HG02623 (cell line): ENCODE data around the gene SCD5.
"Not testable (repeated sequence)": the region's sequence is repeated elsewhere in the genome, so short reads cannot be mapped to it uniquely, and the experiment has no call there.

Experiments used
- ATAC-seq: cut with Tn5 transposase; IDR thresholded peaks from one replicate; pipeline ENCODE4 v1.9.1; 2021; ENCODE audit warnings: moderate library complexity; ENCODE audit not compliant: unreplicated experiment

SCD5 gene

DNA sequence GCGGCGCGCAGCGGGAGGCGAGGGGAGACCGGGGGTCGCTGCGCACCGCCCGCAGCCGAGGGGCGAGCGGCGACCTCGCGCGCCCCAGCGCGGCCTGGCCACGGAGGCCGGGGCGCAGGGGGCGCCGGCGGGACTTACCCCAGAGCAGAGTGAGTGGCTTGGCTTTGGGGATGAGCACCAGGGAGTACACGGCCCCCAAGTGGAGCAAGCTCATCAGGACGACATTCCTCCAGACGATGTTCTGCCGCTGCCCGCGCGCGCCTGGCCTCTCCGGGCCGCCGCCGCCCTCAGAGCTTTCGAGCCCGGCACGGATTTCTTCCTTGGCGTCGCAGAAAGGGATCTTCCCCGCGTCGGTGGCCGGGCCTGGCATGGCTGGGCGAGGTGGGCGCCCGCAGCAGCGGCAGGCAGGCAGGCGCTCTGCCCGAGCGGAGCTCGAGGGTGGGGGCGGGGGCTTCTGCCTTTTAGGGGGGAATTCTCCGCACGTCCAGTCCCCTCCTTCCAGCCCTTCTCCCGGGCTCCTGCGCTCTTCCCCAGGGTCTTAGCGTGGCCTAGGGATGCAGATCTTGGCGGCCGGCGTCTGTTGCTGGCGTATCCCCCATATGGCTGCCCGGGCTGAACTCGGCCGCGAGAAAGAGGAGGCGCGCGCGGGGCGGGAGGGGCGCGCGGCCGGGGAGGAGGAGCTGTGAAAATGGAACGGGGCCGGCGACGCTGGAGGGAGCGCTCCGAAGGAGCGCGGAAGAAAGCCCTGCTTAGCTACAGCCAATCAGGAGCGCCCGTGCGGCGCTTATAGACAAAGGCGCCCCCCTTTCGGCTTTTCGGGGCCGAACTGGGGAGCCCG lies at the start of gene SCD5:
Gene SCD5 (minus strand): TSS at position 629 of the 838 bp plus-strand sequence. CDS start 259 bp downstream, at position 370.
- peak; percentile 89 for ATAC-seq

DNA sequence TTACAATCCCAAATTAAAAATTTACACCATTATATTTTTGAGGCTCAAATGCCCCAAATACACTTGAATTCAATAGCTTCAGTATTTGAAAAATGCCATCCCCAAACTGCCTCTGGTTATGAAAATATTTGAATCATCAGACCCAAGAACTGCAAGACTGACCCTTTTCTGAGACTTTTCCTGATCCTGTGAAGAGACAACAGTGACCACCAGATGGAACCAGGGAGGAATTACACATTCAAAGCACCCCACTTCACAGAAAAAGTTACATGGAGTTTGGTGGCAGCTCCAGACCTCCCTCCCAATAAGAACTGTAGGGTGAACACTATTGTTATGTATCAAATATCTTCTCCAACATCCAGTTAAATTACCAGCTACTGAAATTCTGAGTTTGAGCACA lies 44.0 kb upstream of the SCD5 start:
- ATAC-seq: no peak

DNA sequence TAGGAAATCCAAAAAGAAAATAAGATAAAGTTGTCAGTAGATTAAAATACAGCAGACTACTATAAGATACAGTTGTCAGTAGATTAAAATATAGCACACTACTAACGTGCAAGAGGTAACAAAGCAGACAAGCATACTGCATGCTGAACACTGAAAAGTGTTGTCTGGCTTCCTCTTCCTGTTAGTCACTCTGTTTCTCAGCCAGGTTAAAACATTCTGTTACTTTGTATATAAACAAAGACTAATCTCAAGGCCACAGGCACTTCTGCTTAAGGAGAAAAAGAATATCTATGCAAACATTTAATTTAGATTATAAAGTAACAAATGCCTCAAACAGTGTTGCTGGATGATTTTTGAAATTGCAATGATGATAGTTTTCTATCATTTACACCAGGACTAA lies 41.0 kb upstream of the SCD5 start:
- no peak for ATAC-seq

DNA sequence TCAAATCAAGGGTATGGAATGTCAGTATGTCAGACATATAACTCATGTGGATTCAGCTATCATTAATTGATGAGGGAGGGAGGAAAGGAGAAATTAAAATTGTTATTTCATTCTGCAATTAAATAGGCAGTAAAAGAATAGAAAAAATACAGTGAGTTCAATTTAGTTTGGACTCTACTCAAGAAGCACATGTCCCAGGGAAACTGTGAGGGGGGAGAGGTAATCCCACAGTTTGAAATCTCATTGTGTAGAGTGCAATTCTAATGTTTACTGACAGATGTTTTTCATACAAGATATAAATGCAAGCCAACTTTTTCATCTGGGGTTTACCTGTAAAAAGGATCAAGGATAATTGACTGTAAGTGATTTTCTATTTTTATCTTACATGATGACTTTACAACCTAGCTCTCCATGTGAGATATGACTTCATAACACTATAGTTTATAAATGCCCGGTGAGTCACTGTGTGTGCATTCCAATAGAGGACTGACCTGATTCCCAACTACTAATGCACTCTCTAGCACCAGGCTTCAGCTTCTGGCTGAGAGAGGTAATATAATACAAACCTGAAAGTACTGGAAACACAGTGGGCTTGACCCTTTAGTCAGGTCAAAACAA lies 35.2 kb upstream of the SCD5 start:
- no peak for ATAC-seq

DNA sequence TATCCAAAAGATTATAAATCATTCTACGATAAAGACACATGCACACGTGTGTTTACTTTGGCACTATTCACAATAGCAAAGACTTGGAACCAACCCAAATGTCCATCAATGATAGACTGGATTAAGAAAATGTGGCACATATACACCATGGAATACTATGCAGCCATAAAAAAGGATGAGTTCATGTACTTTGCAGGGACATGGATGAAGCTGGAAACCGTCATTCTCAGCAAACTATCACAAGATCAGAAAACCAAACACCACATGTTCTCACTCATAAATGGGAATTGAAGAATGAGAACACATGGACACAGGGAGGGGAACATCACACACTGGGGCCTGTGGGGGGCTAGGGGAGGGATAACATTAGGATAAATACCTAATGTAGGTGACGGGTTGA lies 34.5 kb upstream of the SCD5 start:
- ATAC-seq: not testable (repeated sequence)

DNA sequence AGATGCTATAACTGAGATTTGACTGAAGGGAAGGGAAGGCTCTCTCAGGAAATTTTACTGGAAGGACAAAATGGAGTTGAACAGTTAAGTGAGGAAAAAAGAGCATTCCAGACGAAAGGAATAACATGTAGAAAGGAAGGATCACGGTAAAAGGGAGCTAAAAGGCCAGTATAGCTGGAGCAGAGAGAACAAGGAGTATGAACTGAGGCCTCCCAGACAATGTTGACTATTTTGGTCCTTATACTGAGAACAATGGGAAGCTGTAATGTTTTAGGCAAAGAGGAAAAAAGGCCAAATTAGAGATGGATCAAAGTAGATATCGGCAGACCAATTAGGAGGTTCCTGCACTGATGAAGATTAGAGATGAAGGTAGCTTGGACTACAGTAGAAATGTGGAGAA lies 26.8 kb upstream of the SCD5 start:
- ATAC-seq: no peak

DNA sequence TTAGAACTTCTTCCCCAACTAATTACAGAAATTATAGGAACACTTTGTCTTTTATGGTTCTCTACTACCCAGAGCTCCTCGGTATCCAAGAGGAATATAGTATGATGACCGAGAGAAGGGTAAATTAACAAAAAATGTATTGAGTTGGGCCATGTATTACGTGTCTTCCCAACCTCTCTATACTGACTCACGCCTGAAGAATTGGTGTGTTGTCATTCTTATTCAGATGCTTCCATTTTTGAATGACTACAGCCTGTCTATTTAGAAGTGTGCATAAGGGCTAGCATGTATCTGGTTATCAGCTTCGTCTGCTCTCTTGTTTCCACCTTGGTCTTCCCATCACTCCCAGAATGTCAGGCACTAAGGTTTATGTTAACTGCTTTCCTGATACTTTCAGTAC lies 24.5 kb upstream of the SCD5 start:
- ATAC-seq: no peak

DNA sequence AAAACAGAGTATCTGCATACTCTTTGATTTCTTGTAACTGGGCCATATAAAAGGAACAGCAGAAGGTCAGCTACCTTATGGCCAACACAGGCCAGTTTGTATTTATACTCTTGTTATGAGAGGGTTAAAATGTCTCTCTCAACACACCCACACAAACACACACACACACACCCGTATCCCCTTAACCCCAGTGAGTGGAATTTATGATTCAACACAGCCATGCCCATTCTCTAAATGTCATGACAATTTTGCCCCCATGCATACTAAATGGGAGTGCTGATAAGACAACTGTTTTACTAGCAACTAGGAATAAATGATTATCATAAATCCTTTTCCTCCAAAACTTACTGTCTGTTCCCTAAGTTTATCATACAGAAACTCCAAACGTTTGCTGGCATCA lies 22.1 kb upstream of the SCD5 start:
- ATAC-seq: no peak

DNA sequence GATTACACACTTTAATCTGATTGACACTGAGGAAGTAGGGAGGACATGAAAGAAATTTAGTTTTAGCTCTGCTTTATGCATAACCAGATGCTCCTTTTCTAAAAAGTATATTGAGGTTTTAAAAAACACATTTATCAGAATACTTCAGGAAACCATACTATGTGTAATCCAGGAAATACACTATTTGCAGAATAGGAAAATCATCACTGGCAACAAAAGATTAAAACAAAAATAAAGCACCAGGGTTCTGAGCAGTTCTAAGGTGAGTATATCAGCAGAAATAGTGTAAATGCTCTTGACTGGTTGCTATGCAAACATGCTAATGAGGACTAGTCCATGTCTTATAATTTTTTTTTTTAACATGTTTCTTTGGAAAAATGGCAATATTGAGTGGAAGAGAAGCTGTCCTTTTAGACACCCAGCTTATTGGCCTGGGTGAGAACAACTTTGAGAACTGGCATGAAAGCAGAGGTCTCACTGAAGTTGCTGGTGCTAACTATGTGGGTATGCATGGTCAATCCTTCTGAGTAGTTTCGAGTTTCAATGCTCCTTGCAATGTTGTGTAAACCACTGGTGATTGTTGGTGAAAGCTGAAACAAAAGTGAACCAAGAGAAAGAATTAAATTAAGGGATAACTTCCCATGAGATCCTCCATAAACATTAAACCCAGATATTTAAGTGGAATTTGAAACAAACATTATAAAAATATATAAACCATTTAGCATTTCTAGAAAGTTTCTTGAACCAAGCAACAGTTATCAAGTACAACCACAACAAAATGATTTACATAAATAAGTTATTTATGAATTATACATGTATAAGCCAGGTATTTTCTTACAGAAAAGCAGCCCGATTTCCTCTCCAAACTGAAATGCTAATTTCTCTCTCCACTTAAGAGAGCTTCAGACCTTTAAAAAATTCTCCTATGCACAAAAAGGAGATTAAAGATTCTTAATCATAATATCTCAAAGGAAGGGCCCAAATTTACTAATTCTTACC lies 20.4 kb upstream of the SCD5 start:
- ATAC-seq: no peak

DNA sequence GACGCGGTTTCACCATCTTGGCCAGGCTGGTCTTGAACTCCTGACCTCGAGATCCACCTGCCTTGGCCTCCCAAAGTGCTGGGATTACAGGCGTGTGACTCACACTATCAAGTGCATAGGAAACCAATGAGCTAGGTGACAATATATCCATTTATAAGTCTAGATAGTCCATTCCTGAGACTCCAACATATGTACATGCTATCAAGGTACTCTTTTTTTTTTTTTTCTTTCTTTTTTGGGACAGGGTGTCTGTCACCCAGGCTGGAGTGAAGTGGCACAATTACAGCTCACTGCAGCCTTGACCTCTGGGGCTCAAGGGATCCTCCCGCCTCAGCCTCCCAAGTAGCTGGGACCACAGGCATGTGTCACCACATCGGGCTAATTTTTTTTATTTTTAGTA lies 18.3 kb upstream of the SCD5 start:
- ATAC-seq: not testable (repeated sequence)

DNA sequence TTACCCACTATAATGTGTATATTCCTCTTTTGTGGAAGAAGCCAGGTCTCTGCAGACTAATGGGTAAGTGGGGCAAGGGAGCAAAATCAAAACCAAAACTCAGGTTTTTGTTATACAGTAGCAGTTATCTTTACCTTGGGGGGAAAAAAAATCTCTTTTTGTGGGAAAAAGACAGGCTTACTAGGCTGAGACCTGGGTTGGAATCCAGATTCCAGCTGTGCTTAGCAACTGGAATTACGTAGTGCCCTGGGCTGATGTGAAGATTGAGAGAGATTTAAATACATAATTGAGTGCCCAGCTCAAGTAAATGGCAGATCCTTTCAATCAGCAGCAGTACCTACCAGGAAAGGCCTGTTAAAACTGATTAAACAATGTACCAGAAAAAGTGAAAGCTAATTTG lies 15.4 kb upstream of the SCD5 start:
- ATAC-seq: no peak

DNA sequence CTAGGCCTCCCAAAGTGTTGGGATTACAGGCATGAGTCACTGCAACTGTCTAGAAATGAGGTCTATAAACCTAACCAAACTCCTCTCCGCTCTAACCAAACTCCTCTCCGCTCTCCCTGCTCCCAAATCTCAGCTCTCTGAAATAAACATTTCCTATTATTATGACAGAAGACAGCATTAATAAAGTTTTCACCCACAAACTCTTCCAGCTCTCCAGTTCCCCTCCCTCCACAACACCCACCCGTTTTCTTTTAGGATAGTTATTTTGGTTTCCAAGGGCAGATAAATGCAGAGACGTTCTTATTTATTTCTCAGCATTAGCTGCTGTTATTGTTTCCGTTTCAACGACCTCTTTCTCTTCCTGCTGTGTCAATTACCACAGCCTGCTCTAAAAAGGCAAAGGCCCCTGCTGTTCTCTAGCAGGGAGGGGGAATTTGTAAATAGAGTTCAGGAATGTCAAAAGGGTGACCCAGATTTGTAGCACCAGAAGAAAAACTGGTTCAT lies 13.3 kb upstream of the SCD5 start:
- no peak for ATAC-seq

DNA sequence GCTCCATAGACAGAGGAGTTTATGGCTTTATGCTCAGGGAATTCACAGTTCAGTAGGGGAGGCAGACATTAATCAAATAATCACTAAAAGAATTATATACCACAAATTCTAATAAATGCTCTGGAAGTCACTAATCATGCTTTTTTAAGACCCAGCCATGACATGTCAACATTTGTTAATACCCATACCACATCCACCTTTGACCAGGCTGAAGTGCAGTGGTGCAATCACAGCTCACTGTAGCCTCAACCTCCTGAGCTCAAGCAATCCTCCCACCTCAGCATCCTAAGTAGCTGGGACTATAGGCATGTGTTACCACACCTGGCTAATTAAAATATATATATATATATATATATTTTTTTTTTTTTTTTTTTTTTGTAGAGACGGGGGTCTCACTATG lies 12.8 kb upstream of the SCD5 start:
- no peak for ATAC-seq

DNA sequence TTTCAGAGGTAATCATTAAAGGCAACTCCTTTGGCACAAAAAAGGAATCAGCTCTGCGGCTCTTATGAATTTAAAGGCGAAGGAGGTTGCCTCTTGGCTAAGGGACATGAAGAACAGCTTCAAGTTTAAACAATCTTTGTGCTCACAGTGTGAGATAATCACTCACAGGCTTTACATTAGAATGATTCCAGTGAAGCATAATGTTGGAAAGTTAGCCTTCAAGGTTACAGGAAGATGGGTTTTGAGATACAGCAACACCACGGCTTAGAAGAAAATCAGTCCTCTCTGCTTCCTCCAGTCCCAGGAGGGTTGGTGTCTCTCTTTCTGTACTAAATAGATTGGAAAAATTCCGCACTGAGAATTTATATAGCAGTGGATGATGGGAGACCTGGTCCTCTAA lies 11.6 kb upstream of the SCD5 start:
- no peak for ATAC-seq

DNA sequence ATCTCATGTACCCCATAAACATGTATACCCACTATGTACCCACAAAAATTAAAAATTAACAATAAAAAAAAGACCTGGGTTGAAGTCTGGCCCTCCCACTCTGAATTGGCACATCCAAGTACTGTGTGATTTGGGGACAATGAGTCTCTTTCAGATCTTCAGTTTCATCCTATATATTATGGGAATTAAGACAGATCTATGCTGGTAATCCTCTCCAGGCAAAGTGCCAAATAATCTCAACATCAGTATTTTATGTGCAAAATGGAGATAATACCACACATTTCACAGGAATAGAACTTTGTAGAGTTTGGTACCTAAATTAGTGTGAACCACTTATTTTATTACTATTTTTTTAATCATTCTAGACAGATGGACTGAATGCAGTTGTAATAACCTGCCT lies 11.0 kb upstream of the SCD5 start:
- no peak for ATAC-seq

DNA sequence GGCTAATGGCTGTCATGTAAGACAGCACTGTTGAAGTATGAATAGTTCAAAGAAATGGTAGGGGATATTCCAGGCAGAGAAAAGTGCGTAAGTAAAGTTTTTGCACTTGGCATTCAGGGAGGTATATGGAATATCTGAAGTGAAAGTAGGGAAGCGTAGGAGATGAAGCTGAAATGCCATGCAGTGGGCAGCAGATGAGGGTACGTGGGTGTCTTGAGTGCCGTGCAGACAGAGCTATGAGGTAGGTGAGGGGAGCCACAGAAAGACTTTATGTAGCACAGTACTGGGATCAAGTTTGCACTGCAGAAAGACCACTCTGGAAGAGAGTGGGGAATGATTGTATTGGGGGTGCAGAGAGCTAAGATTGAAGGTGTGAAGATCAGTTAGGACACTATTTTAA lies 5.2 kb upstream of the SCD5 start:
- ATAC-seq: no peak

DNA sequence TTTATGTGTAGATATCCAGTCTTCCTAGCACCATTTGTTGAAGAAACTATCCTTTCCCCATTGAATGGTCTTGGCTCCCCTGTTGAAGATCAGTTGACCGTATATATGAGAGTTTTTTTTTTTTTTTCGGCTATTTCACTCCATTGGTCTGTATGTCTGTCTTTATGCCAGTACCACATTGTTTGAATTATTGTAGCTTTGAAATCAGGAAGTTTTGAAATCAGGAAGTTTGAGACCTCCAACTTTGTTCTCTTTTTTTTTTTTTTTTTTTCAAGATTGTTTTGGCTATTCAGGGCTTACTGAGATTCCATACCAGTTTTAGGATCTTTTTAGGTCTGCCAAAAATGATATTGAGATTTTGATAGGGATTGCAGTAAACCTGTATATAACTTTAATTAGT lies 4.3 kb upstream of the SCD5 start:
- no peak for ATAC-seq

DNA sequence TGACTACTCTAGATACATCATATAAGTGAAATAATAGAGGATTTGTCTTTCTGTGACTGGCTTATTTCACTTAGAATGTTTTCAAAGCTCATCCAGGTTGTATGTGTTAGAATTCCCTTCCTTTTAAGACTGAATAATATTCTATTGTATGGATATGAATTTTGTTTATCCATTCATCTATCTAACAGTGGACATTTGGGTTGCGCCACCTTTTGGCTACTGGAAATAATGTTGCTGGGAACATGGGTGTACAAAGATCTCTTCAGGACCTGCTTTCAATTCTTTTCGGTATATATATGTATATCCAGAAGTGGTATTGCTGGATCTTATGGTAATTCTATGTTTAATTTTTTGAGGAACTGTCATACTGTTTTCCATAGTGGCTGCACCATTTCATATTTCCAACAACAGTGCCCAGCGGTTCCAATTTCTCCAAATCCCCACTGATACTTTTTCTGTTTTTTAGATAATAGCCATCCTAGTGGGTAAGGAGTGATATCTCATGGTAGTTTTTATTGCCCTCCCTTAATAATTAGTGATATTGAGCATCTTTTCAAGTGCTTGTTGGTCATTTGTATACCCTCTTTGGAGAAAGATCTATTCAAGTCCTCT lies 3.4 kb upstream of the SCD5 start:
- no peak for ATAC-seq

DNA sequence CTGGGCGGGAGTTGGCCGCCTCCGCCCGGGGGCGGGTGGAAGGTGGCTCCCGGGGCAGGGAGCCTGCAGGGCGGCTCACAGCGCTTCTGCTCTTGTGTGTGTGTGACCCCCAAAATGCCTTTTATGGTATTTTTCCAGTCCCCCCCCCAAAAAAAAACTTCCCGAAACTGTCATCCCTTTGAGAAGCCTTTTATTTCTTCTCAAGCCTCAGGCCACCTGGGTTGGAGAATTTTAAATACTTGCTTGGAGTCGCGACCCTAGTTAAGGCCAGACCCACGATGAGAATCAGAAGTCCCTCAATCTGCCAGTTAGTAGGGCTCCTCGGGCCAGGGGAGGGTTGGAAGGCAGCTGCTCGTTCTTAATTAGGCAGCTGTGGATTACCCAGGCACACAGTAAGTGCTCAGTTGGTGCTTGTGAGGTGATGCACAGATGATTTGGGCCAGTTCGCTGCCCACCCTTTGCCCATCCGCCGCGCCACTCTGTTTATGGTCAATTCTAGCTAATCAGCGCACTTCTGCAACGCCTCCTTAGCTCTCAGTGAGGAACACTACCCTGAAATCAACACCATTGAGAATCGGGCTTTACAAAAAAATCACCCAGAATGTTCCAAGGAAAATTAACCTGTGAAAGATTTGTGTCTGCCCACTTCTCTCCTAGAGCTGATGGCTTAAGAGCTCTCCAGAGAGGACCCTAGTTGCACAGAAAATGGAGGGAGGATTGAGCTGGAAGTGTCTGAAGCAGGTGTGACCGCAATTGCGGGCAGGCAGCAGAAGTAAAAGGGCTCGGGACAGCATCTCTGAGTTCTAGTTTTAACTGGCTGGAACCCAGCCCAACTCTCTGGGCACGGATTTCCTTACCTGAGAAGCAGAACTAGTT lies 648 bp upstream of the SCD5 start:
- ATAC-seq: no peak
